ENCODE data around the gene TMA7. TPM values are rescaled to one million over a fixed set of nuclear protein-coding genes. Genes with fewer than 3 reads are reported as not detected.

TMA7 gene
- total and polyA plus RNA-seq, 2 of the 13 experiments (the other 11 are each of a cell fraction or from before 2014, with no cell fraction given): 100 to 486 TPM

DNA sequence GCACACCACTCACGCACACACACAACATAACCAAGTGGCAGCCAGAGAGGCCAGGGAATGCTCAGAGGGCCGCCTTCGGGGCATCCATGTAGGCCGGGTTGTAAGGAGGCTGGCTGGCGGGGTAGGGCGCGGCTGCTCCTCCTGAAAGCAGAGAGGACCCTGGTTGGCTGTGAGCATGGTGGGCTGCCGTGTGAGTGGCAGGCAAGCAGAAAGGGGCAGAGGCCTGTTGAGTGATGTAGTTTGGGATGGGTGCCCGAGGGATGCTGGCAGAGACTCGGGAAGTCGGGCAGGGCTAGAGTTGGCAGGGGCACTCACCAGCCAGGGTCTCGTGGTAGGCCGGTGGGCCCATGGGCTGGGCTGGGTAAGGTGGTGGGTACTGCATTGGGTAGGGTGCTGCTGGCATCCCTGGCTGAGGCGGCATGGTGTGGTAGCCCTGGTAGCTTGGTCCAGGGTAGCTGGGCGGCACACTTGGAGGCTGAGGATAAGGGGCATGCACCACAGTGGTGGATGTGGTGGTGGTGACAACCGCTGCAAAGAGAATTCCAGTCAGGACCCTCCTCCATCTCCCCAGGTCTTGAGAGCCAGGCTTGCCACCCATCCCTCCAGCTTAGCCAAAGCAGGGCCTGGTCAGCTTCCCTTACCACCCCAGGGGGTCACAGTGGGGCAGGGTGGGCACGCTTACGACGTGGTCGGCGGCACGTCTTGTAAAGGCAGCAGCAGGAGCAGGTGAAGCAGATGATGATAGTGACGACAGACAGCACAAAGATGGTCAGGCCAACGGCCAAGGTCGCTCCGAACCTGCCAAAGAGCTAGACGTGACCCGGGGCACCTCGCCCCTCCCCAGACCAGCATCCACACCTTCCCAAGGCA, 29.2 kb downstream of the TMA7 start:
- 96% methylated on average over 19 of the region's 29 CpGs for WGBS (ENCODE audit: low lambda C conversion rate)
- POLR2A ChIA-PET: interaction anchor here (0.6 to 1.5 kb wide), 4 partner anchors 29 to 38 kb away, joined by 3 to 5 read pairs (median 4); partner anchors contain the start of genes CCDC51 and TMA7
- ATAC-seq (no peak), DNase-seq (ENCODE audit: low spot score) (no peak), FAIRE-seq (no peak)
- Histone ChIP-seq H4K20me1 (ENCODE audit: insufficient read depth, low read length) (no peaks in the 10 kb centered on the region), H3K4me2 (ENCODE audit: low read depth, low read length) (no peak overlapping the region), H3K4me1 (ENCODE audit: insufficient read depth, low read length) (peaks cover 68% of the 10 kb centered on the region), H3K9me3 (ENCODE audit: low read length) (no peaks in the 10 kb centered on the region), H3K36me3 (replicated peaks in 1 of 2; ENCODE audit: control insufficient read depth in 1 of 2, insufficient read depth in 2 of 2, low read length in 2 of 2) (peaks cover 3 to 10% of the 10 kb centered on the region in 2 experiments; a peak in 3 of 5 replicates), H3K27me3 (ENCODE audit: control insufficient read depth in 1 of 2, insufficient read depth in 2 of 2, low read length in 2 of 2) (no peaks in the 10 kb centered on the region; a peak in 1 of 5 replicates), H3K79me2 (ENCODE audit: insufficient read depth, low read length) (peaks cover 4% of the 10 kb centered on the region), H3K4me3 (replicated peaks in 1 of 3; ENCODE audit: insufficient read depth in 1 of 3, low read depth in 2 of 3, low read length in 3 of 3) (no peak overlapping the region), H2AFZ (ENCODE audit: low read length) (no peak overlapping the region), H3K9ac (ENCODE audit: insufficient read depth, low read depth, low read length) (no peak overlapping the region), H3K27ac (ENCODE audit: extremely low read length, insufficient read depth, low read length) (peak overlapping the region; percentile 54)
- no TSS peak for BruUV-seq (replicated peaks)
- CTCF ChIA-PET (ENCODE audit: low intra/inter-chr PET ratio, low total read pairs): no interaction called here
- TF ChIP-seq RBFOX2 (IDR thresholded peaks at IDR 0.05; ENCODE audit: low read depth, low read length): peak; percentile 37; the same call in 1 of the 2 replicates
- no peak for TF ChIP-seq MXD4 (CRISPR knock-in tag; IDR thresholded peaks at IDR 0.05)
- TF ChIP-seq AGO2 (optimal IDR thresholded peaks at IDR 0.05; ENCODE audit: low read depth, low read length): peak; percentile 73
- in situ Hi-C loops (cut with HindIII; ENCODE audit: extremely low pct_ligation_motif_present, low pct_unique_long_range_greater_than_20kb) (loop anchor here (5.0 kb wide), 2 partner anchors 33 to 88 kb away; partner anchors contain the start of genes PFKFB4 and SHISA5), intact Hi-C loops (cut with micrococcal nuclease; ENCODE audit: unreplicated experiment) (no loop called here)

DNA sequence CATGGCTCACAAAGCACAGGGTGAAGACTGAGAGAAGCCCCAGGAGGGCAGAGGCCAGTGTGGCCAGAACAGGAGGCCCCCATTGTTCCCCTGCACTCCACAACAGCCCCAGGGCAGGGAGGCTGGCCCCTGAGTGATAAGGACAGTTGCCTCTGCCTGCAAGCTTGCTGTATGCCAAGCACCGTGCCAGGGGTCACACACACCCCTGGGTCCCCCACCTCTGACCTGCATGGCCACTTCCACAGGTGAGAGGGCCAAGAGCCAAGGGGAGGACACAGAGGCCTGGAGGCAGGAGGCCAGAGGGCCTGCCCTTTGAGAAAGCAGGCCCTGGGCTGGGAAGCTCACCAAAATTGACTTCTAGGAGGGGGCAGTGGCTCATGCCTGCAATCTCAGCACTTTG, 30.2 kb downstream of the TMA7 start:
- Histone ChIP-seq H4K20me1 (ENCODE audit: insufficient read depth, low read length) (no peaks in the 10 kb centered on the region), H3K4me2 (ENCODE audit: low read depth, low read length) (0 out of 2 replicates have a peak overlapping the region, but pooled peaks have one; percentile 18), H3K79me2 (ENCODE audit: insufficient read depth, low read length) (peaks cover 4% of the 10 kb centered on the region), H3K4me1 (ENCODE audit: insufficient read depth, low read length) (peaks cover 75% of the 10 kb centered on the region), H3K9me3 (ENCODE audit: low read length) (no peaks in the 10 kb centered on the region), H3K4me3 (replicated peaks in 1 of 3; ENCODE audit: insufficient read depth in 1 of 3, low read depth in 2 of 3, low read length in 3 of 3) (no peak overlapping the region), H3K27me3 (ENCODE audit: control insufficient read depth in 1 of 2, insufficient read depth in 2 of 2, low read length in 2 of 2) (no peaks in the 10 kb centered on the region; a peak in 1 of 5 replicates), H2AFZ (ENCODE audit: low read length) (no peak overlapping the region), H3K36me3 (replicated peaks in 1 of 2; ENCODE audit: control insufficient read depth in 1 of 2, insufficient read depth in 2 of 2, low read length in 2 of 2) (peaks cover 3 to 10% of the 10 kb centered on the region in 2 experiments; a peak in 3 of 5 replicates), H3K27ac (ENCODE audit: extremely low read length, insufficient read depth, low read length) (peak overlapping the region; percentile 54), H3K9ac (ENCODE audit: insufficient read depth, low read depth, low read length) (no peak overlapping the region)
- FAIRE-seq (no peak), DNase-seq (ENCODE audit: low spot score) (no peak), ATAC-seq (no peak)
- POLR2A ChIA-PET: interaction anchor here (1.2 to 1.7 kb wide), 5 partner anchors 19 to 87 kb away, joined by 3 to 5 read pairs (median 4); partner anchors contain the start of genes ATRIP, CCDC51, PFKFB4 and TMA7
- no CpG with 5 or more reads among the region's 1 CpG for WGBS (ENCODE audit: low lambda C conversion rate)
- CTCF ChIA-PET (ENCODE audit: low intra/inter-chr PET ratio, low total read pairs): no interaction called here
- BruUV-seq (replicated peaks): no TSS peak
- in situ Hi-C loops (cut with HindIII; ENCODE audit: extremely low pct_ligation_motif_present, low pct_unique_long_range_greater_than_20kb) (no loop called here), intact Hi-C loops (cut with micrococcal nuclease; ENCODE audit: unreplicated experiment) (no loop called here)
- TF ChIP-seq HNRNPL (IDR thresholded peaks at IDR 0.05; ENCODE audit: low read depth, low read length): peak; percentile 91
- TF ChIP-seq ZNF644 (CRISPR knock-in tag; IDR thresholded peaks at IDR 0.05; ENCODE audit: low read depth): no peak
- no peak for TF ChIP-seq GFI1 (CRISPR knock-in tag; IDR thresholded peaks at IDR 0.05; ENCODE audit: borderline replicate concordance)
- TF ChIP-seq ZSCAN20 (CRISPR knock-in tag; IDR thresholded peaks at IDR 0.05; ENCODE audit: borderline replicate concordance): no peak
- TF ChIP-seq, protein P1, sequence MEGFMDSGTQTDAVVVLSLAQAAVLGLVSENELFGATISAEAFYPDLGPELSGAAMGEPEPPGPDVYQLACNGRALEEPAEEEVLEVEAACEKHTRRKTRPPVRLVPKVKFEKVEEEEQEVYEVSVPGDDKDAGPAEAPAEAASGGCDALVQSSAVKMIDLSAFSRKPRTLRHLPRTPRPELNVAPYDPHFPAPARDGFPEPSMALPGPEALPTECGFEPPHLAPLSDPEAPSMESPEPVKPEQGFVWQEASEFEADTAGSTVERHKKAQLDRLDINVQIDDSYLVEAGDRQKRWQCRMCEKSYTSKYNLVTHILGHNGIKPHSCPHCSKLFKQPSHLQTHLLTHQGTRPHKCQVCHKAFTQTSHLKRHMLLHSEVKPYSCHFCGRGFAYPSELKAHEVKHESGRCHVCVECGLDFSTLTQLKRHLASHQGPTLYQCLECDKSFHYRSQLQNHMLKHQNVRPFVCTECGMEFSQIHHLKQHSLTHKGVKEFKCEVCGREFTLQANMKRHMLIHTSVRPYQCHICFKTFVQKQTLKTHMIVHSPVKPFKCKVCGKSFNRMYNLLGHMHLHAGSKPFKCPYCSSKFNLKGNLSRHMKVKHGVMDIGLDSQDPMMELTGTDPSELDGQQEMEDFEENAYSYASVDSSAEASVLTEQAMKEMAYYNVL (CRISPR knock-in tag; IDR thresholded peaks at IDR 0.05; ENCODE audit: borderline replicate concordance): no peak
- no peak for TF ChIP-seq ZNF20 (CRISPR knock-in tag; IDR thresholded peaks at IDR 0.05)
- peak; percentile 44; the same call in 1 of the 2 replicates for TF ChIP-seq ZNF687 (CRISPR knock-in tag; IDR thresholded peaks at IDR 0.05)
